ENCODE measurements around the gene SLC35G4.
"Not testable (repeated sequence)": the region's sequence is repeated elsewhere in the genome, so short reads cannot be mapped to it uniquely, and the experiment has no call there.

DNA sequence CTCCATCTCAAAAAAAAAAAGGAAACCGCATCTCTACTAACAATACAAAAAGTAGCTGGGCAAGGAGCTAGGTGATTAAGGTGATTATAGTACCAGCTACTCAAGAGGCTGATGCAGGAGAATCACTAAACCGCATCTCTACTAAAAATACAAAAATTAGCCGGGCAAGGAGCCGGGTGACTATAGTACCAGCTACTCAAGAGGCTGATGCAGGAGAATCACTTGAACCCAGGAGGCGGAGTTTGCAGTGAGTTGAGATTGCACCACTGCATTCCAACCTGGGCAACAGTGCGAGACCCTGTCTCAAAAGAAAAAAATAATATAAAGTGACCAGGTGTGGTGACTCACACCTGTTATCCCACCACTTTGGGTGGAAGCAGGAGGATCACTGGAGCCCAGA lies 5.6 kb downstream of the SLC35G4 start:
- TF ChIP-seq CTCF (optimal IDR thresholded peaks at IDR 0.05 in 1 of 3, IDR thresholded peaks at IDR 0.05 in 1 of 3, conservative IDR thresholded peaks at IDR 0.05 in 1 of 3; ENCODE audit: extremely low read depth in 1 of 3, insufficient read depth in 2 of 3, low read length in 3 of 3); EZH2 (IDR thresholded peaks at IDR 0.05; ENCODE audit: low read length): not testable (repeated sequence)

Measured in keratinocyte (primary cell).